Natural killer cell (primary cell): ENCODE measurements around the gene PGGHG. TPM values are rescaled to one million over a fixed set of nuclear protein-coding genes. Genes with fewer than 3 reads are reported as not detected.
"Not testable (repeated sequence)": the region's sequence is repeated elsewhere in the genome, so short reads cannot be mapped to it uniquely, and the experiment has no call there.

Source experiments
- ATAC-seq, 3 donors: fragments of 150-1000 bp in 2 of 3; fragments of 200-7000 bp in 1 of 3; cut with Tn5 transposase; 1 replicate in 1 of 3; 2 replicates in 2 of 3; pipeline ENCODE4 v1.10.0; 2021; ENCODE audit warnings: mild to moderate bottlenecking in 2 of 3, moderate library complexity in 2 of 3
- DNase-seq, 2 donors: peaks; one replicate each; pipeline versions ENCODE4 v3.0.0 to v3.0.0-alpha.2; 2013 to 2021; ENCODE audit warnings: mixed read lengths in 1 of 2
- H3K27ac ChIP-seq: one replicate; pipeline ENCODE4 v1.5.1; 2013; ENCODE audit warnings: mild to moderate bottlenecking, low read length
- H3K27me3 ChIP-seq: one replicate; pipeline ENCODE4 v1.6.1; 2013; ENCODE audit warnings: low read length; ENCODE audit not compliant: control insufficient read depth, insufficient read depth
- H3K36me3 ChIP-seq: one replicate; pipeline ENCODE4 v1.6.1; 2013; ENCODE audit warnings: low read length; ENCODE audit not compliant: control insufficient read depth, insufficient read depth
- H3K4me1 ChIP-seq: one replicate; pipeline ENCODE4 v1.6.1; 2013; ENCODE audit warnings: low read length; ENCODE audit not compliant: control insufficient read depth, insufficient read depth
- H3K4me3 ChIP-seq: one replicate; pipeline ENCODE4 v1.5.1; 2013; ENCODE audit warnings: low read length
- H3K9me3 ChIP-seq: one replicate; pipeline ENCODE4 v1.6.1; 2013; ENCODE audit warnings: low read length; ENCODE audit not compliant: control insufficient read depth, insufficient read depth
- H3K27ac Mint-ChIP-seq, 2 donors: one replicate each; pipeline ENCODE4 v1.8.0; 2022; ENCODE audit warnings: mild to moderate bottlenecking in 2 of 2, mixed read lengths in 2 of 2, moderate library complexity in 1 of 2
- H3K27me3 Mint-ChIP-seq, 2 donors: one replicate each; pipeline ENCODE4 v1.8.0; 2022; ENCODE audit warnings: low read depth in 2 of 2, mixed read lengths in 2 of 2
- H3K36me3 Mint-ChIP-seq: one replicate; pipeline ENCODE4 v1.8.0; 2022; ENCODE audit warnings: mixed read lengths
- H3K4me1 Mint-ChIP-seq, 2 donors: one replicate each; pipeline ENCODE4 v1.8.0; 2022; ENCODE audit warnings: mixed read lengths in 2 of 2
- H3K4me3 Mint-ChIP-seq: one replicate; pipeline ENCODE4 v1.8.0; 2022; ENCODE audit warnings: mild to moderate bottlenecking, moderate library complexity, mixed read lengths
- H3K9me3 Mint-ChIP-seq, 2 donors: one replicate each; pipeline ENCODE4 v1.8.0; 2022; ENCODE audit warnings: mixed read lengths in 2 of 2
- CTCF ChIP-seq: fragments of 200-600 bp; IDR thresholded peaks from one replicate; pipeline ENCODE4 v1.8.0; 2022; ENCODE audit warnings: antibody characterized with exemption
- WGBS: methylation state at CpG from one replicate; pipeline ENCODE4 v1.1.7; 2013; ENCODE audit warnings: missing lambda C conversion rate; ENCODE audit not compliant: insufficient coverage; 5-methylcytosine and 5-hydroxymethylcytosine counted together
- intact Hi-C: fragments of 100-400 bp; cut with micrococcal nuclease; formaldehyde crosslinking; loops from one replicate; pipeline ENCODE4 v1.14.2; 2022
- total RNA-seq, 4 donors: library from RNA; stranded (reverse); fragments of 120-200 nt in 1 of 4; gene quantifications; one replicate each; pipeline versions ENCODE4 v1.2.3 to v1.2.4, GENCODE V29; 2013 to 2022

Gene PGGHG
- total RNA-seq, 3 donors from 2014 or later (not counting 1 experiment from before 2014, with no cell fraction given), result 130 to 237 (median 153) TPM

DNA sequence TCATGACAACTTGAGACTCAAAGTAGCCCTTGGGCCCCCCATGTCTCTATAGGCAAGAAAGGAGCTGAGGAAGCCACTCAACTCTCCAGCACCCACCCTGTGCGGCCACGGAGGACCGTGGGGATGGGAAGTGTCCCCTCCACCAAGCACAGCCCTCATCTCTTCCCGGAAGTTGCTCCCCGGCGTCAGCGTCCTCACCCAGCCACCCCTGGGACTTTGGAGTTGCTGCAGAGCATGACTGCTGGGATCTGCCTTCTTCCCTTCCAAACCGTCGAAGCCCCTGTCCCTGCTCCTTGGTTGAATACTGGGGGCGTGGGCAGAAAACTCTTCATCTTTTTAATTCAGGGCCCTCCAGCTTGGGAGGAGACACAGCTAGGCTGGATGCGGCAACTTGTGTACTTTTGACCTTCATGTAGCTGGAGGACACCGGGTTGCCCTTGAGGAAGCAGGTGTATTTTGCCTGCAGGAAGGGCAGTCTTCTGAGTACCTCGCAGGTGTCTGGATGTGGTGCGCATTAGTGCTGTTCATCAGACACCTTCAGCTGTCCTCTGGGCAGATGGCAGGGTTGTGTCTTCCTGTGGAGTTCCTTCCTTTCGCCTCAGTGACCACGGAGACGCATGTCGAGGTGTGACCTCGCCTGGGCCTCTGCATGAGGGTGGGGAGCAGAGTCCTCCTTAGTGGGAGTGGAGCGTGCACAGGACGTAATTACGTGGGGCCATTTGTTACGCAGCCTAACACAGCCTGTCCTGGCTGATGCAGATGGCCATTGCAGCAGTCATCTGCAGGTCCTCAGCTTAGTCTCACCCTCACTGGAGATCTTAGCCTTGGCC lies 43.9 kb downstream of the PGGHG start:
- H3K4me3 Mint-ChIP-seq, result peak overlapping the region; percentile 86
- WGBS, result 61% methylated on average over 23 of the region's 23 CpGs
- peak in 1 of 3 donors; percentile 16 for ATAC-seq
- Histone ChIP-seq H3K4me1 (peaks cover 77% of the 10 kb centered on the region), H3K9me3 (peaks cover 4% of the 10 kb centered on the region), H3K27ac (peak overlapping the region; percentile 11), H3K27me3 (no peaks in the 10 kb centered on the region), H3K36me3 (no peaks in the 10 kb centered on the region), H3K4me3 (no peak overlapping the region)
- H3K27me3 Mint-ChIP-seq, result no peaks in the 10 kb centered on the region
- peaks cover 73% of the 10 kb centered on the region in 2 donors for H3K4me1 Mint-ChIP-seq
- no peak for DNase-seq
- no peaks in the 10 kb centered on the region for H3K9me3 Mint-ChIP-seq
- no peak for TF ChIP-seq CTCF
- intact Hi-C loops, result no loop called here
- no peaks in the 10 kb centered on the region for H3K36me3 Mint-ChIP-seq
- peak overlapping the region; percentile 78 to 88 for H3K27ac Mint-ChIP-seq

GRCh38 chr11:333616-334263 lies 44.8 kb downstream of the PGGHG start:
- H3K27ac ChIP-seq, intact Hi-C loops, H3K9me3 Mint-ChIP-seq, H3K27me3 Mint-ChIP-seq, H3K4me3 Mint-ChIP-seq, H3K36me3 ChIP-seq, H3K36me3 Mint-ChIP-seq, H3K9me3 ChIP-seq, ATAC-seq, H3K27me3 ChIP-seq, H3K4me3 ChIP-seq, DNase-seq: not testable (repeated sequence)
- peak overlapping the region in 1 of 2 donors; percentile 8 for H3K27ac Mint-ChIP-seq
- H3K4me1 Mint-ChIP-seq, result peaks cover 73% of the 10 kb centered on the region in 2 donors
- peaks cover 71% of the 10 kb centered on the region for H3K4me1 ChIP-seq
- WGBS, result 88% methylated on average over 16 of the region's 17 CpGs

GRCh38 chr11:334264-334994 lies 45.5 kb downstream of the PGGHG start:
- H3K9me3 Mint-ChIP-seq, result no peaks in the 10 kb centered on the region
- H3K27ac ChIP-seq, result no peak overlapping the region
- ATAC-seq, result no peak

More at GRCh38 chr11:334264-334994, 45.5 kb downstream of the PGGHG start:
- 89% methylated on average over 25 of the region's 25 CpGs for WGBS
- peaks cover 4% of the 10 kb centered on the region for H3K9me3 ChIP-seq
- Mint-ChIP-seq H3K27me3 (no peaks in the 10 kb centered on the region), H3K27ac (no peak overlapping the region), H3K36me3 (no peaks in the 10 kb centered on the region), H3K4me3 (peak overlapping the region; percentile 61), H3K4me1 (peaks cover 66 to 69% of the 10 kb centered on the region in 2 donors)
- no peak for DNase-seq
- no peaks in the 10 kb centered on the region for H3K27me3 ChIP-seq
- peaks cover 65% of the 10 kb centered on the region for H3K4me1 ChIP-seq
- H3K36me3 ChIP-seq, result no peaks in the 10 kb centered on the region
- H3K4me3 ChIP-seq, result no peak overlapping the region
- no peak for TF ChIP-seq CTCF
- intact Hi-C loops, result no loop called here
